ENCODE measurements around the gene ZNF43. TPM values are rescaled to one million over a fixed set of nuclear protein-coding genes. Genes with fewer than 3 reads are reported as not detected.
"Not testable (repeated sequence)": the region's sequence is repeated elsewhere in the genome, so short reads cannot be mapped to it uniquely, and the experiment has no call there.

Gene ZNF43
- 50.2 TPM for total RNA-seq
- polyA plus RNA-seq: 5.0 TPM

DNA sequence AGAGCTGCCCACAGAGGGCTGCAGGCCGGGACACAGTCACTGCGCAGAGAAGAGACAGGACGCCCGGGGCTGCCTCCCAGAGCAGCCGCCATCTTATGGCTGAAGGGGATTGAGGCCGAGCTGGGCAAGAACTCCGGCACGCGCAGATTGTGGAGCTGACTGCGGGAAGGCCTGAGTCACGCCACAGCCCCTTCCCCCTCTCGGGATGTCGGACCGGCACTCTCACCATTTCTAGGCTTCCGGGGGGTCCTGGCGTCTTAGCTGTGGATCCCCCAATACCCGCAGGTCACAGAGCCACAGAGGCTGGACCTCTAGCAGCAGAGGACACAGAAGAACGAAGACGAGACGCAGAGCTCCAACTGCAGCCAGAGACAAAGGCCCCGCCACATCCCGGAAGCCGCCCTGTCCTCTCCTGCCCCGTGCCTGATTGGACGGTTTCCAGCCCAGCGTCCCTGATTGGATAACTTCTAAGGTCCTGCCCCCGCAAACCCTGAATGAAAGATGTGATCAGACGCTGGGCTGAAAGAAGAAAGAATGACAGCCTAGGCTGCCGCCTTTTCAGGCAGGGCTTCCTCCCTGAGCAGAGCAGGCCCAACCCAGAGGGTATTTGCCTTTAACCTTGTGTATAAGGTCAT is at the start of gene ZNF43:
ZNF43 (minus strand) TSS at position 373 of the 635 bp plus-strand sequence; CDS start at position 229, 144 bp downstream.
- Histone ChIP-seq H3K36me3 (ENCODE audit: insufficient read depth) (peaks cover 1% of the 10 kb centered on the region), H3K27ac (ENCODE audit: low read depth) (peak within 1 kb of the TSS; percentile 91), H3K4me3 (ENCODE audit: low read depth, low read length) (peak within 1 kb of the TSS; percentile 69), H3K4me1 (ENCODE audit: insufficient read depth) (no peaks in the 10 kb centered on the region)
- DNase-seq (ENCODE audit: extremely low spot score): peak; percentile 97
- WGBS: under 1% methylated on average over 29 of the region's 29 CpGs

DNA sequence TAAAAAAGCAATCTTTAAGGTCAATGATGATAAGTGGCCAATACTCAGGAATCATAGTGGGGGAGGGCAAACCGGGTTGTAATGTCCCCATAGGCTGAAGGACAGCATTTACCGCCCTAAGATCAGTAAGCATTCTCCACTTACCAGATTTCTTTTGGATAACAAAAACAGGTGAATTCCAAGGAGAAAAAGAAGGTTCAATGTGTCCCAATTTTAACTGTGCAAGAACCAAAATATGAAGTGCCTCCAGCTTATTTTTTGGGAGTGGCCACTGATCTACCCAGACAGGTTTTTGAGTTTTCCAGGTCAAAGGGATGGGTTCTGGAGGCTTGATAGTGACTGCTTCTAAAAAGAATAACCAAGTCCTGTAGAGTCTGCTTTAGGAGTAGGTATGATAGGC is 49.5 kb upstream of the ZNF43 start:
- not testable (repeated sequence) for DNase-seq (ENCODE audit: extremely low spot score); H3K36me3 ChIP-seq (ENCODE audit: insufficient read depth); H3K4me1 ChIP-seq (ENCODE audit: insufficient read depth); H3K27ac ChIP-seq (ENCODE audit: low read depth); H3K4me3 ChIP-seq (ENCODE audit: low read depth, low read length)
- 83% methylated on average over 2 of the region's 2 CpGs for WGBS

DNA sequence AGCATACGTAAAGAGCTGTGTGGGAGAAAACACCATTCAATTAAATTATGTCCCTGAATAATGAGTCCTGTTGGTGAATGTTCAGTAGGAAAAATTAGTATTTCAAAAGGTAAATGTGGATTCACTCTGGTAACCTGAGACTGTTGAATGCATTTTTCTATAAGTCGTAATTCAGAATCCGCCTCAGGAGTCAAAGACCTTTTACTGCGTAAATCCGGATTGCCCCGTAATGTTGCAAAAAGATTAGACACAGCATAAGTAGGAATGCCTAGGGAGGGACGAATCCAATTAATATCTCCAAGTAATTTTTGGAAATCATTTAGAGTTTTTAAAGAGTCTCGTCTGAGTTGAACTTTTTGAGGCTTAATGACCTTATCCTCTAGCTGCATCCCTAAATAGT is 48.8 kb upstream of the ZNF43 start:
- H3K36me3 ChIP-seq (ENCODE audit: insufficient read depth); DNase-seq (ENCODE audit: extremely low spot score); H3K27ac ChIP-seq (ENCODE audit: low read depth); H3K4me1 ChIP-seq (ENCODE audit: insufficient read depth); H3K4me3 ChIP-seq (ENCODE audit: low read depth, low read length): not testable (repeated sequence)
- 75% methylated on average over 8 of the region's 8 CpGs for WGBS

DNA sequence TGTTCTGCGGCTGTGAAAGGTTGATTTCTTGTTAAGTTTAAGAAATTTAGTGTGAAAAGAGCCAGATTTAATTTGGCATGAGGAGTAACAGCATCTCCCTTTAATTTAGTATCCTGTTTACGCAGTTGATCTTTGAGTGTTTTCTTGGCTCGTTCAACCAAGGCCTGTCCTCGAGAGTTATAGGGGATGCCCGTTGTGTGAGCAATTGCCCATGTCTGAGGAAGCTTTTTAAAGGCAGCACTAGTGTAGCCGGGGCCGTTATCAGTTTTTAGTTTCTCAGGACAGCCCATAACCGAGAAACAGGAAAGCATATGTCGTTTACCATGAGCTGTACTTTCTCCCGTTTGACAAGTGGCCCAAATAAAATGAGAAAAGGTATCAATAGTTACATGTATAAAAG is 47.5 kb upstream of the ZNF43 start:
- no peaks in the 10 kb centered on the region for H3K36me3 ChIP-seq (ENCODE audit: insufficient read depth)
- DNase-seq (ENCODE audit: extremely low spot score): no peak
- no peak overlapping the region for H3K27ac ChIP-seq (ENCODE audit: low read depth)
- WGBS: 60% methylated on average over 10 of the region's 10 CpGs
- no peaks in the 10 kb centered on the region for H3K4me1 ChIP-seq (ENCODE audit: insufficient read depth)
- H3K4me3 ChIP-seq (ENCODE audit: low read depth, low read length): no peak overlapping the region

DNA sequence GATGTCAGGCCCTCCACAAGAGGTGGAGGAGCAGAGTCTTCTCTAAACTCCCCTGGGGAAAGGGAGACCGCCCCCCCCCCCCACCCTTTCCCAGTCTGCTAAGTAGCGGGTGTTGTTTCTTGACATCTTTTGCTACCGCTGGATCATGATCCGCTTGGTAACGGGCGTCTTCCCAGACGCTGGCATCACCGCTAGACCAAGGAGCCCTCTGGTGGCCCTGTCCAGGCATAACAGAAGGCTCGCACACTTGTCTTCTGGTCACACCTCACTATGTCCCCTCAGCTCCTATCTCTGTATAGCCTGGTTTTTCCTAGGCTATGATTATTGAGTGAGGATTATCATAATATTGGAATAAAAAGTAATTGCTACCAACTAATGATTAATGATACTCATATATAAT is 44.8 kb upstream of the ZNF43 start:
- H3K36me3 ChIP-seq (ENCODE audit: insufficient read depth); H3K4me3 ChIP-seq (ENCODE audit: low read depth, low read length); H3K27ac ChIP-seq (ENCODE audit: low read depth); DNase-seq (ENCODE audit: extremely low spot score); H3K4me1 ChIP-seq (ENCODE audit: insufficient read depth): not testable (repeated sequence)
- WGBS: 32% methylated on average over 9 of the region's 9 CpGs

DNA sequence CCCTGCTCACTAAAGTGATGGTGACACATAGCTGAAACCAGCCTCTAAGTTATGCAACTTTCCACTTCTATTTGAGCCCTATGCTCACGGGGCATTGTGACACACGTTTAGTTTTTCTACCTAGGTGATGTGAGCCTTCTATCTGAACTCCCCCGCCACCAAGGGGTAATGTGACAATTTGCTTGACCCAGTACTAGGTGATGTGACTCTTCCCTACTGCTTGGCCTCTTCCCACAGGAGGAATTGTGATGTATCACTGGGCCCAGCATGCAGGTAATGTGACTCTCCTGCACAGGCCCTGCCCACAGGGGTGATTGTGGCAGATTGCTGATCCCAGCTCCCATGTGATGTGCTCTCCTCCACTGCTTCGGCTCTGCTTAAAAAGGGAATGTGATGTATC is 42.7 kb upstream of the ZNF43 start:
- H3K4me1 ChIP-seq (ENCODE audit: insufficient read depth): no peaks in the 10 kb centered on the region

DNA sequence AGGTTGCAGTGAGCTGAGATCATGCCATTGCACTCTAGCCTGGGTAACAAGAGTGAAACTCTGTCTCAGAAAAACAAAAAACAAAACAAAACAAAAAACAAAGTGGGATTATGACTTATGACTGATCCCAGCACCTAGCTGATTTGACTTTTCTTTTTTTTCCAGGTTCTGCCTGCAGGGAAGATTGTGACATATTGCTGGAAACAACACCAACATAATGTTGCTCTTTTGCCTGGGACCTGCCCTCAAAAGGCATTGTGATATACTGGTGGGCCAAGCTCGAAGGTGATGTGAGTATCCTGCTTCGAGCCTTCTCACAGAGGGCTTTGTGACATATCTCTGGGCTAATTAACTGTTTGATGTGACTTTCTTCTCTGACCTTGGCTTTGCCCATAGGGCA is 42.0 kb upstream of the ZNF43 start:
- 86% methylated on average over 2 of the region's 2 CpGs for WGBS
- Histone ChIP-seq H3K4me3 (ENCODE audit: low read depth, low read length) (no peak overlapping the region), H3K36me3 (ENCODE audit: insufficient read depth) (no peaks in the 10 kb centered on the region), H3K4me1 (ENCODE audit: insufficient read depth) (no peaks in the 10 kb centered on the region), H3K27ac (ENCODE audit: low read depth) (no peak overlapping the region)
- DNase-seq (ENCODE audit: extremely low spot score): no peak

More for the DNA sequence above, 42.7 kb upstream of the ZNF43 start:
- Histone ChIP-seq H3K27ac (ENCODE audit: low read depth) (no peak overlapping the region), H3K4me3 (ENCODE audit: low read depth, low read length) (no peak overlapping the region), H3K36me3 (ENCODE audit: insufficient read depth) (no peaks in the 10 kb centered on the region)
- 84% methylated on average over 4 of the region's 4 CpGs for WGBS
- no peak for DNase-seq (ENCODE audit: extremely low spot score)

DNA sequence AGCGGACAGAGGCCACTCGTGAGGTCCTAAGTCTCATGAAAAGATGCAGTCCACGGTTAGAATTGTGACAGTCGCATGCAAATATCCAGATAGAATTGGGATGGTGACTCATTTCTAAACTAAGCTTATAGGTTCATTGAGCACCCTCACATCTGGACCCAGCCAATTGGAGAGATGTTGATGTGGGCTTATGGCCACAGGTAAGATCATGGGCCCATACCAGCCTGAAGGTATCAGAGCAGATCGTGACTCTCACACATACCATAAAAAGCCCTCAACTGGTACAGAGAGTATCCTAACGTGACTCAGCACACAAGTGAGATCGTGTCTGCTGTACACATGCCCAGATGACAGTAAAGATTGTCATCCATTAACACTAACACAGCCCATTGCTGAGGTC is 40.6 kb upstream of the ZNF43 start:
- WGBS: 83% methylated on average over 7 of the region's 7 CpGs
- not testable (repeated sequence) for H3K36me3 ChIP-seq (ENCODE audit: insufficient read depth); H3K4me1 ChIP-seq (ENCODE audit: insufficient read depth); H3K4me3 ChIP-seq (ENCODE audit: low read depth, low read length); DNase-seq (ENCODE audit: extremely low spot score); H3K27ac ChIP-seq (ENCODE audit: low read depth)

DNA sequence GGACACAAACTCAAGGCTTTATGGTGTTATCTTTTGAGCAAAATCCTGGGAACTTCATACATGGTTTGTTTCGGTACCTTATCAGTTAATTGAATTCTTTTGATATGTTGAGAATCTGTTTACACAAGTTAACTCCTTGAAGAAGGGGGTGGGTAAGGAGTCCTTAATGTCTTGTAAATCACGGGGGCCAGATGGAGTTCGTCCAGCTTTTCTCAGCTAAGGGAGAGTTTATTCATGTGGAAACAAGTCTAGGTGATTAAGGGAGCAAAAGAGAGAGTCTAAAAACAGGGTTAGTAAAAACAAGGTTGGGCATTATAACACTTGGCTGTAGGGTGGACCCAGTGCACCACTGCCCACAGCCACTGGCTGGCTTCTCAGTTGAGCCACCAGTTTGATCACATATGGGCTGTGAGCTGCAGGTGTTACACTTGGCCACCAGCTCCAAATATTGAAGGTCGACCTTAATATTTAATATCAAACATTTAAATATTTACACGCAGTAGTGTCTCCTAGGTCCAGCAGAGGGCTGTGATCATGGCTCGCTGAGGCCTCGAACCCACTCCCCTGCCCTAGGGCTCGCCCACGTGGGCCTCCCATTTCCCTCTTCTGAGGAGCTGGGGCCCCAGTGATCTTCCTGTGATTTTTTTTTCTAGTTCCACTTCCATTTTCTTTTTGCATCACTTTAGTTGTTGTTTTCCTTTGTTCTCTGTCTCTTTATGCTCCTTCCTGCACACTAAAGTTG is 21.0 kb upstream of the ZNF43 start:
- Histone ChIP-seq H3K27ac (ENCODE audit: low read depth) (no peak overlapping the region), H3K36me3 (ENCODE audit: insufficient read depth) (no peaks in the 10 kb centered on the region), H3K4me3 (ENCODE audit: low read depth, low read length) (no peak overlapping the region), H3K4me1 (ENCODE audit: insufficient read depth) (no peaks in the 10 kb centered on the region)
- 29% methylated on average over 9 of the region's 9 CpGs for WGBS
- no peak for DNase-seq (ENCODE audit: extremely low spot score)

DNA sequence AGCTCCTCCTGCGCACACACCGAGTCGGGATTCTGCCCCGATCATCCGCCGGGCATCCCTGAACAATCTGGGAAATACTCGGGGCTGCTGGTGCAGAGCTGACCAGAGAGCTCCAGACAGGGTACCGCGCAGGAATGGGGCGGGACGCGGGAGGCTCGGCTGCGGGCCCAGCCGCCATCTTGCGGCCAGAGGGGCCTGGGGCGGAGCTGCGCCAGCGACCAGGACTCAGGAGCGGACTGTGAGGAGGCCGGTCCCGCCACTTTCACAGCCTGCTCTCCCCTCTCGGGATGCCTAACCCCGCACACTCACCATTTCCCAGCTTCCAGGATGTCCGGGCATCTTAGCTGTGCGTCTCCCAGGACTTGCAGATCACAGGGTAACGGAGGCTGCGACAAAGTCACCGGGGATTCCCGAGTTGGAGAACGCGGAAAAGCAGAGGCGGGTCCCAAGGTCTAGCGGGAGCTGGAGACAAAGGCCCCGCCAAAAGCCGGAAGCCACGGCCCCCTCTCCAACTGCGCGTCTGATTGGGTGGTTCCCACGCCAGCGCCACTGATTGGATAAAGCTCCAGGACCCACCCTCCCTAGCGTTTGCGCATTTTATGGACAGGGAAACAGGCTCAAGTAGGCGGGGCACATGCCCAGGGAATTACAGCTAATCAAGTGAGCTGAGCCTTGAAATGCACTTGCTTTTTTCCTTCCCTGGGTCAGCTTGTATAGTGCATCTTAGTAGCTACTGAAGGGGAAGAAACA is 15.8 kb upstream of the ZNF43 start:
- DNase-seq (ENCODE audit: extremely low spot score): peak; percentile 94
- Histone ChIP-seq H3K4me1 (ENCODE audit: insufficient read depth) (peaks cover 2% of the 10 kb centered on the region), H3K27ac (ENCODE audit: low read depth) (peak overlapping the region; percentile 12), H3K4me3 (ENCODE audit: low read depth, low read length) (peak overlapping the region; percentile 47), H3K36me3 (ENCODE audit: insufficient read depth) (no peaks in the 10 kb centered on the region)
- under 1% methylated on average over 44 of the region's 44 CpGs for WGBS

DNA sequence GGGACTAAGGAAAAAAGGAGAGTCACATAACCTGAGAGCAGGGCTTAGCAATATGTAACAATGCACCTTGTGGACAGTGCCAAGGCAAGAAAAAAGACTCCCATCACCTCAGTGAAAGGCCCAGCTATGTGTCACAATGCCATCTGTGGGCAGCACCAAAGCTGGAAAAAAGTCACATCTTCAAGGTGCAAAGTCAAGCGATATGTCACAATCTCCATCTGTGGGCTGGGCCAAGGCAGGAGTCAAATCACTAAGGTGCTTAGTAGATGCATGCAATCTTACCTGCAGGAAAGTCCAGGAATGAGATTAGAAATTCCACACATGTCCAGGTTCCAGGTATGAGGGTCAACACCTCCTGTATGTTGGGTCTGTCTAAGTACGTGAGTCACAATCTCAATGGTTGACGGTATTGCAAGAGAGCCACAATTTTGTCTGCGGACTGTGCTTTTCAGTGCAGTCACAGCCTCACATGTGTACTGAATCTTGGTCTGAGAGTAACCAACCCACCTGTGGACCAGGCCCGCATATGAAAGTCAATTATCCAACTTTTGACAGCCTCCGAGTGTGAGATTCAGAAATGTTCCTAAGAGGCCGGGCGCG is 14.8 kb upstream of the ZNF43 start:
- peaks cover 2% of the 10 kb centered on the region for H3K4me1 ChIP-seq (ENCODE audit: insufficient read depth)
- DNase-seq (ENCODE audit: extremely low spot score): no peak
- H3K36me3 ChIP-seq (ENCODE audit: insufficient read depth): no peaks in the 10 kb centered on the region
- no peak overlapping the region for H3K27ac ChIP-seq (ENCODE audit: low read depth)
- 48% methylated on average over 9 of the region's 9 CpGs for WGBS
- H3K4me3 ChIP-seq (ENCODE audit: low read depth, low read length): peak overlapping the region; percentile 47

DNA sequence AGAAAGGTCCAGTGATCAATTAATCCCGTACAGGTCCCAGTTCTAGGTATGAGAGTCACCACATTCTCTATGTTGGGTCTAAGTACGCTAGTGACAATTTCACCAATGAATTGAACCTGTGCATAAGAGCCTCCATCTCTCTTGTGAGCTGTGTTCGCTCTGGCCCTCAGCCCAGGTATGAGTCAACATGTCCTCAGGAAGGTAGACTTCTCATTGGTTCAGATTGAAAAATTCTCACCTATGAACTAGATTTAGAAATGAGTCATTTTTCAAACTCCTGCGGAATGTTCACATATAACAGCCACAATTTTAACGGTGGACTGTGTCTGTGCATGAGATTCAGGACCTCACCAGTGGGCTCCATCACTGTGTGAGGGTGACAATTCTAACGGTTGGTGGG is 12.7 kb upstream of the ZNF43 start:
- no peaks in the 10 kb centered on the region for H3K36me3 ChIP-seq (ENCODE audit: insufficient read depth)
- no peak overlapping the region for H3K4me3 ChIP-seq (ENCODE audit: low read depth, low read length)
- WGBS: 89% methylated on average over 6 of the region's 6 CpGs
- no peak overlapping the region for H3K27ac ChIP-seq (ENCODE audit: low read depth)
- H3K4me1 ChIP-seq (ENCODE audit: insufficient read depth): peaks cover 2% of the 10 kb centered on the region
- no peak for DNase-seq (ENCODE audit: extremely low spot score)

DNA sequence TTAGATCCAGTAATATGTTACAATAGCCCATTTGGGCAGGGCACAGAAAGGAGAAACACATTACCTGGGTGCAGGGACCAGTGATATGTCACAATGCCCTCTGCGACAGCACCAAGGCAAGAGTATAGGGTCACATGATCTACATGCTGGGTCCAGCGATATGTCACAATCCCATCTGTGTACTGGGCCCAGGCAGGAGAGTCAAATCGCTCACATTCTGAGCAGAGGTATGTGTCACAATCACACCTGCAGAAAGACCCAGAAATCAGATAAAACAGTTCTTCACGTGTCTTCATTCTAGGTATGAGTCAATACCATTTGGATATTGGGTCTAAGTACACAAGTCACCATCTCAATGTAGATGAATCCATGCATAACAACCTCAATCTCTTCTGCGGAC is 7.1 kb upstream of the ZNF43 start:
- H3K36me3 ChIP-seq (ENCODE audit: insufficient read depth): peaks cover 9% of the 10 kb centered on the region
- DNase-seq (ENCODE audit: extremely low spot score): no peak
- no peak overlapping the region for H3K27ac ChIP-seq (ENCODE audit: low read depth)
- WGBS: 96% methylated on average over 5 of the region's 5 CpGs
- H3K4me3 ChIP-seq (ENCODE audit: low read depth, low read length): no peak overlapping the region
- H3K4me1 ChIP-seq (ENCODE audit: insufficient read depth): no peaks in the 10 kb centered on the region
